ENCODE data around the gene NEB. TPM values are rescaled to one million over a fixed set of nuclear protein-coding genes. Genes with fewer than 3 reads are reported as not detected.
"Not testable (repeated sequence)": the region's sequence is repeated elsewhere in the genome, so short reads cannot be mapped to it uniquely, and the experiment has no call there.

NEB gene
- total RNA-seq, 1 experiment from 2014 or later, result 1.4 TPM

- DNase-seq (ENCODE audit: extremely low read depth, low read depth), result no peak
Observed at GRCh38 chr2:151654891-151655290, 79.4 kb downstream of the NEB start.

GRCh38 chr2:151654085-151654484 is 80.2 kb downstream of the NEB start:
- DNase-seq (ENCODE audit: extremely low read depth, low read depth), result no peak

DNA sequence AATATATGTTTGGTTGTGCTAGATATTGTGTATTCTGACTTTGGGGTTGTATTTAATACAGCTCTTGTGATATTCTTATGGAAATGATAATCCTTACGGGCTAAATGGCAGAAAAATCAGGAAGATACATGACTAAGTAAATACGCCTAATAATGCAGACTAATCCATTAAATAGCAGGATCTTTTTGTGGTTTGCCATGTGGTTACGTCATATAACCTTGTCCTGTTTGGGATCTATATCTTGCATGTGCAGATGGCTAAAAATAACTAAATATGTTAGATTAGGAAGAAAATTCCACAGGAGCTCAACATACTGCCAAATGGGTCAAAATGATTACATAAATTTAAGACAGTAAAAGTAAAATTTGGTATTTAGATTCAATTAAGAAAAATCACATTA is 83.0 kb downstream of the NEB start:
- DNase-seq (ENCODE audit: extremely low read depth, low read depth), result no peak

GRCh38 chr2:151650456-151650855 is 83.8 kb downstream of the NEB start:
- DNase-seq (ENCODE audit: extremely low read depth, low read depth), result no peak

- DNase-seq (ENCODE audit: extremely low read depth, low read depth), result no peak
Observed at GRCh38 chr2:151649966-151650365, 84.3 kb downstream of the NEB start.

- DNase-seq (ENCODE audit: extremely low read depth, low read depth), result no peak
Observed at GRCh38 chr2:151649400-151649799, 84.9 kb downstream of the NEB start.

GRCh38 chr2:151646512-151646911 is 87.8 kb downstream of the NEB start:
- DNase-seq (ENCODE audit: extremely low read depth, low read depth), result not testable (repeated sequence)

- no peak for DNase-seq (ENCODE audit: extremely low read depth, low read depth)
Observed at GRCh38 chr2:151644580-151644979, 89.7 kb downstream of the NEB start.

GRCh38 chr2:151641895-151642294 is 92.4 kb downstream of the NEB start:
- not testable (repeated sequence) for DNase-seq (ENCODE audit: extremely low read depth, low read depth)

DNA sequence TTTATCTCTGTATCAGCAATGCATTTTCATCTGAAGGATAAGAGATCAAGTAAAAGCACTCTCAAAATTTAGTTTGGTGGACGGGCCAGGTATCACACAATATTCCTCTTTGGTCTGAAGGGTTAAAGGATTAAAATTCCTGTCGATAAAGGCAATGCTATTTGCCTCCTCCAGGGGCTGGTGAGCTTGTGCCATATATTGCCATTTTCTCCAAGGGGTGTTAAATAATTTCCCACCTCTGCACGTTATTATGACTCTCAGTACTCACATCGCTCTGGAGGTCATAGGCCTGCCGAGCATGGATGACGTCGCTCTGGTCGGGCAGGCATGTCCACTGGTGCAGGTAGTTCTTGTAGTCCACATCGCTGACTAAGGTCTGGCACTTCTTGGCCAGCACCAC is 94.2 kb downstream of the NEB start:
- no peak for DNase-seq (ENCODE audit: extremely low read depth, low read depth)

GRCh38 chr2:151638990-151639389 is 95.3 kb downstream of the NEB start:
- DNase-seq (ENCODE audit: extremely low read depth, low read depth), result no peak

DNA sequence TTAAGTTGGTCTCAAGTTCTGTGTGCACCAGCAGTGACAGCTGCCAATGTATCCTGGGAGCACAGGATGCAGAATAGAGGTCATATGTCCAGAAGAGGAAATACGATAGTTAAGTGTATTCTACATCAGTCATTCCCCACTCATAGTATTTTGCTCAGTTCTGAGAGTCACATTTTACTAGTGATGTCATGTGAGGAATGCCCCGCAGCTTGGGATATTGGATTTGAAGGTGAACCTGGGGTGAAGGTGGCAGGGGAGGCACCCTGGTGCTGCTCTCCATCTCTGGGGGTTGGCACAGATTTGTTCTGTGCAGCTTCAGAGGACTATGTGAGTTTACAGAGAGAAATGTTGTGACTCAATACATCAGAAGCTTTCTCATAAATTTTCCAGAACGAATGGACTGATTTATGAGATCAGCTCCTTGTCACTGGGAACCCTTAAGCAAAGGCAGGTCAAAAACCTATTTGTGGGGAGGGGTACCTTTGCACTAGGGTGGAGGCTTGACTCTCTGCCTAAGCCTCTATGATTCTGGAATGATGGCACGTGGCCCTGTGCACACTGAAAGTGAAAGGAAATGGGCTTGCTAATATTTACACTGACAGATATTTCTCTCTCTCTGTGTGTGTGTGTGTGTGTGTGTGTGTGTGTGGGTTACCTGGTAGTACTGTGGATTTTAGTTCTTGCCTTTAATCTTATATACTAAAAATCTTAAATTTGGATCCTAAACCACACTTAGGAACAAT is 95.9 kb downstream of the NEB start:
- no peak for DNase-seq (ENCODE audit: extremely low read depth, low read depth)

DNA sequence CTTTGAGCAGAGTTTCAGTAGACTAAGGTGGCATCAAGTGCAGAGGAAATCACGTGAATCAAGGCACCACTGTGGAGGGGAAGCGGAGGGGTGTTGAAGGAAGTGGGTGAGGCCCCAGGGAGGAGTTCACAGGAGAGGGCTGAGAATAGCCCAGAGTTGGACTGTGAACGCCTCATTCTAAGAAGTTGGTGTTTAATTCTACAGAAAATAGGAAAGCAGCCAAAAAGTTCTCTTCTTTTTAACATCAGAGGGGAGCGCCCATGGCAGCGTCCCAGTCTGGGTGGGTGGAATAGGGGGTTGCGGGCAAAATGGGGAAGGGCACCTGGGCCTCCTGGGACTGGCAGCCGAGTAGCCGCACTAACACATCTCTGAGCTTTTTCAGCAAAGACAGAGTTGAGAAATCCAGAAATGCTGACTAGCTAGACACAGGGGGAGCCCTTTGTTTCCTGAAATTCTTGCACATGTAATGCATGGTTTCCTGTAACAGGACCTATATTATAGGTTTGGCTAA is 97.0 kb downstream of the NEB start:
- DNase-seq (ENCODE audit: extremely low read depth, low read depth), result no peak

GRCh38 chr2:151634736-151635467 is 99.4 kb downstream of the NEB start:
- no peak for DNase-seq (ENCODE audit: extremely low read depth, low read depth)

DNA sequence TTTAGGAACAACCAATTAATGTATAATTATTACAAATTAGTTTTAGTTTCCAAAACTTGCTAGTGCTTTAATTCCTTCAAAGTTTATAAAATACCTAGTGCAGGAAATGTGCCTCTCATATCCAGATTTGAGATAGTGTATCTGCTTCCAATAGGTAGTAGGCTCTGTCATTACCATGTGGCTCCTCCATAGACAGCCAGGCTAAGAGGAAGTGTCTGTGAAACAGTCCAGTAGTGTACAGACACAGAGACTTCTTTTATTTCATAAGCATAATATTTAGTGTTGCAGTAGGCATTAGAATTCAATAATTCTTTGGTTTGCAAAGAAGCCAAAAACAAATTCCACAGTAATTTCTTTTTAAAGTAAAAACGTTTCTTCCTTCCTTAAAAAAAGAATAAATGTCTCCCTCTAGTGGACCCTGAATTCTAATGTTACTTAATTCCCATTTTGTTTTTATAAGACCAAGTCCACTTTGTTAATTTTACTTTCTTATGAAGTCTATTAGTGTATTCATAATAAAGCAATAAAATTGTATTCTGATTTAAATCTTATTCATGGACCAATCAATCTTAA is 101.2 kb downstream of the NEB start:
- DNase-seq (ENCODE audit: extremely low read depth, low read depth), result no peak

GRCh38 chr2:151630372-151630771 is 103.9 kb downstream of the NEB start:
- DNase-seq (ENCODE audit: extremely low read depth, low read depth), result no peak

- no peak for DNase-seq (ENCODE audit: extremely low read depth, low read depth)
Observed at GRCh38 chr2:151627353-151627752, 106.9 kb downstream of the NEB start.

DNA sequence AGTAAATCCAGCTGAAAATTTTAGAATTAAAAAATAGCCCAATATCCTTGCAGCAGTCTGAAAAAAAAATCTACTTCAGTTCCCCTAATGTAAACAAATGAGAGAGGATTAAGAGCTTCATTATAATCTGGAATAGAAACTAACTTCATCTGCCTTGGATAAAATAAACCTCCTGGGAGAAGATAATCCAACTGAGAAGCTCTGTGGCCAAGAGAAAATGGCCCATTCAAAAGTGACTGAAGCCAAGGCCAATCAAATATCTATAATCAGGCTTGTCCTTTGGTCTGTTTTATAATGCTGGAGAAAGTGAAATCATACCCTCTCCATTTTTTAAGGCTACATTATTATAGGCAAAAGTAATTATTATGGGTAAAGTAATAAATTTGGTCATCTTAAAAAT is 110.0 kb downstream of the NEB start:
- no peak for DNase-seq (ENCODE audit: extremely low read depth, low read depth)

- DNase-seq (ENCODE audit: extremely low read depth, low read depth), result no peak
Observed at GRCh38 chr2:151623631-151624030, 110.6 kb downstream of the NEB start.

DNA sequence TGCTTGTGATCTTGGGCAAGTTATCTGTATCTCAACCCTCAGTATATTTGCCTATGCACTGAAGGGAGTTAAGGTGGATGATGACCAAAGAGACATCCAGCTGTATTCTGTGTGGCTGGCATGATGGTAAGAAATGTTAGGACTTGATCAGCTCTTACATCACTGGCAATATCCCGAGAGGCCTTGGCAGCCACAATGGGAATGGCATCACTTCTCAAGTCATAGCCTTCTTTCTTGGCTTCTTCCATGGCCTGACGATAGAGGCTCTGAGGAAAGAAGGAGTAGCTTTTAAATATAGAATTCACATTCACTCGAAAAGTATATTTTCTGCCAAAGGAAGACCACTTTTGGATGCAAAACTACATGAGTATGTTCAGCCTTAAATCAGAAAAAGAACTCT is 113.5 kb downstream of the NEB start:
- DNase-seq (ENCODE audit: extremely low read depth, low read depth), result no peak

DNA sequence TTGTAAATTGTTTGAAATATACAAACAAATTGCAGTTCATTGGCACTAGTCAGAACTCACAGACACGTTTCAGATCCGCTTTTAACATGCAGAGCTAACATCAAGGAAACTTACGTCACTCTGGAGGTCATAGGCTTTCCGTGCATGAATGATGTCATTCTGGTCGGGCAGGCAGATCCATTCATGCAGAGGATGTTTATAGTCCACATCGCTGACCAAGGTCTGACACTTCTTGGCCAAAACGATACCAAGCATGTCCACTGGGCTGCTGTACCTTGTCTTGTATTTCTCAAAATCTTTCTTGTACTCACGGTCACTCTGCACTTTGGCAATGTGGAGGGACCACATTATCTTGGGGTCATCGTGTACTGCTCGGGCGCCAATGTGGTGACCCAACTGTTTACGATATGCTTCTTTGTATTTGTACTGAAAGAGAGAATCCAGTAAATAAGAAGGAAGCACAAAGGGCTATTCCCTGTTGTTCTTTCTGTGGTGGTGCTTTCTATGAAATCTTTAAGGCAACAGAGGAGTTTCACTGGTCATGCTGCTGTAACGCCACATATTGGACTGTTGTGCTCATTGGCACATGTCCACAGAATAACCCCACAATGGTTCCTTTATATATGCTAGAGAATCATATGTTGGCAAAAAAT is 114.8 kb downstream of the NEB start:
- peak; percentile 33 for DNase-seq (ENCODE audit: extremely low read depth, low read depth)

All from NCI-H460 (cell line).